Kidney (tissue), 14 donors: ENCODE measurements around the gene RSL1D1. TPM values are rescaled to one million over a fixed set of nuclear protein-coding genes. Genes with fewer than 3 reads are reported as not detected.

Experiments
- DNase-seq, 5 donors: peaks; one replicate each; pipeline ENCODE4 v3.0.0-alpha.2; 2013 to 2020
- FAIRE-seq: peaks from 2 replicates; lab custom pipeline; 2012; peaks lifted over from hg19 to GRCh38; lab: Jason Lieb, UNC
- H3K27ac ChIP-seq, 2 donors: one replicate each; pipeline ENCODE4 v1.7.0; 2013; ENCODE audit warnings: low read depth in 2 of 2, low read length in 2 of 2, inconsistent platforms in 1 of 2
- H3K27me3 ChIP-seq: one replicate; pipeline ENCODE4 v1.7.1; 2013; ENCODE audit warnings: low read length, inconsistent platforms; ENCODE audit not compliant: control insufficient read depth, insufficient read depth
- H3K36me3 ChIP-seq, 3 donors: one replicate each; pipeline versions ENCODE4 v1.7.0 to v1.7.1; 2013; ENCODE audit warnings: low read length in 3 of 3, control low read depth in 1 of 3, inconsistent platforms in 1 of 3; ENCODE audit not compliant: insufficient read depth in 3 of 3, control insufficient read depth in 2 of 3
- H3K4me1 ChIP-seq, 3 donors: one replicate each; pipeline versions ENCODE4 v1.7.0 to v1.7.1; 2013; ENCODE audit warnings: low read length in 3 of 3, inconsistent platforms in 1 of 3, low read depth in 1 of 3; ENCODE audit not compliant: control insufficient read depth in 2 of 3, insufficient read depth in 2 of 3
- H3K4me3 ChIP-seq, 3 donors: one replicate each; pipeline versions ENCODE4 v1.7.0 to v1.8.1; 2013; ENCODE audit warnings: low read length in 3 of 3, control low read depth in 1 of 3, inconsistent platforms in 1 of 3
- H3K9ac ChIP-seq, 3 donors: one replicate each; pipeline versions ENCODE4 v1.7.0 to v1.7.1; 2013; ENCODE audit warnings: low read length in 3 of 3, control low read depth in 1 of 3, inconsistent platforms in 1 of 3
- H3K9me3 ChIP-seq, 3 donors: one replicate each; pipeline versions ENCODE4 v1.7.0 to v1.7.1; 2013; ENCODE audit warnings: low read length in 3 of 3, control low read depth in 1 of 3, inconsistent platforms in 1 of 3; ENCODE audit not compliant: control insufficient read depth in 2 of 3, insufficient read depth in 1 of 3
- CTCF ChIP-seq: IDR thresholded peaks from 3 replicates; pipeline ENCODE4 v1.5.1; 2012; ENCODE audit warnings: mild to moderate bottlenecking, moderate library complexity, borderline replicate concordance; ENCODE audit not compliant: insufficient read depth; ENCODE audit errors: extremely low read depth
- intact Hi-C: fragments of 100-400 bp; cut with DNase I; formaldehyde crosslinking; loops from one replicate; pipeline ENCODE4 v1.11.1; 2022
- polyA plus RNA-seq: library from polyadenylated mRNA; stranded (reverse); fragments of 350-450 nt; fragmentation: Illumina TruSeq; extraction: RNeasy Lipid Tissue Mini Kit (QIAGEN cat#74804); gene quantifications from one replicate; pipeline ENCODE4 v1.2.3, GENCODE V29; 2014; ENCODE audit warnings: low read depth, low replicate concordance; ENCODE audit not compliant: insufficient read depth
- total RNA-seq: library from RNA; stranded (reverse); fragmentation: NEBNext Ultra II Directional; extraction: Animal tissue kit (Norgen Biotek cat#: 25700); gene quantifications from one replicate; pipeline ENCODE4 v1.2.1, GENCODE V29; 2021
- donor health status: control.
- donor health status: control.
- donor health status: control.
- donor health status: control.
- donor health status: control.
- donor health status: DM: yes; HTN: yes; CAD: no.
- donor health status: Normal renal cell carcinoma (clear cell type).

Gene RSL1D1
- total and polyA plus RNA-seq, 2 donors from 2014 or later = 55.5 to 101 TPM

- no peak for FAIRE-seq
- Histone ChIP-seq H3K4me3 (peak overlapping the region in 1 of 3 donors; percentile 26), H3K9me3 (no peaks in the 10 kb centered on the region), H3K27ac (peak overlapping the region; percentile 90 to 92), H3K27me3 (no peaks in the 10 kb centered on the region), H3K36me3 (peaks cover 0 to 2% (median 0%) of the 10 kb centered on the region in 3 donors), H3K9ac (no peak overlapping the region), H3K4me1 (peaks cover 7 to 34% (median 18%) of the 10 kb centered on the region in 3 donors)
- TF ChIP-seq CTCF = no peak
- peak in 1 of 5 donors; percentile 34 for DNase-seq
- intact Hi-C loops = no loop called here
Observed at GRCh38 chr16:11784038-11784369, 67.3 kb downstream of the RSL1D1 start.

Other genes with a start within 250 kb of the RSL1D1 start
- 21.9 TPM for gene SNN, start 183.1 kb downstream of the RSL1D1 start, total RNA-seq
- gene SNN, start 183.1 kb downstream of the RSL1D1 start, polyA plus RNA-seq = 16.6 TPM
- 60.8 TPM for gene TXNDC11, start 108.7 kb downstream of the RSL1D1 start, total RNA-seq
- 70.9 TPM for gene TXNDC11, start 108.7 kb downstream of the RSL1D1 start, polyA plus RNA-seq
- gene ZC3H7A, start 54.3 kb downstream of the RSL1D1 start, total RNA-seq = 59.5 TPM
- 23.8 TPM for gene ZC3H7A, start 54.3 kb downstream of the RSL1D1 start, polyA plus RNA-seq
- gene GSPT1, start 64.4 kb upstream of the RSL1D1 start, total RNA-seq = 99.0 TPM
- gene GSPT1, start 64.4 kb upstream of the RSL1D1 start, polyA plus RNA-seq = 48.3 TPM
- gene NPIPB2, start 90.5 kb upstream of the RSL1D1 start, total RNA-seq = 12.4 TPM
- gene NPIPB2, start 90.5 kb upstream of the RSL1D1 start, polyA plus RNA-seq = 4.9 TPM
- 3.0 TPM for gene TNFRSF17, start 113.7 kb upstream of the RSL1D1 start, total RNA-seq
- not detected for gene TNFRSF17, start 113.7 kb upstream of the RSL1D1 start, polyA plus RNA-seq
- 107 TPM for gene SNX29, start 125.2 kb upstream of the RSL1D1 start, total RNA-seq
- gene SNX29, start 125.2 kb upstream of the RSL1D1 start, polyA plus RNA-seq = 14.3 TPM